ENCODE data around the gene DMD. TPM values are rescaled to one million over a fixed set of nuclear protein-coding genes. Genes with fewer than 3 reads are reported as not detected.

The DMD gene
- total RNA-seq, 2 donors from 2014 or later: 19.6 to 24.9 TPM

- H3K4me1 ChIP-seq (ENCODE audit: control insufficient read depth, insufficient read depth, low read length): no peaks in the 10 kb centered on the region
- Mint-ChIP-seq H3K4me1 (peaks cover 4% of the 10 kb centered on the region), H3K36me3 (ENCODE audit: low read depth) (no peaks in the 10 kb centered on the region), H3K4me3 (no peak overlapping the region), H3K27ac (no peak overlapping the region), H3K9me3 (peaks cover 49% of the 10 kb centered on the region), H3K27me3 (ENCODE audit: insufficient read depth) (no peaks in the 10 kb centered on the region)
- H3K9me3 ChIP-seq (ENCODE audit: control insufficient read depth, low read length): no peaks in the 10 kb centered on the region
- H3K9ac ChIP-seq (ENCODE audit: extremely low read depth, low read length, poor library complexity, severe bottlenecking): no peak overlapping the region
- DNase-seq: no peak
- H3K27me3 ChIP-seq (ENCODE audit: control insufficient read depth, insufficient read depth, low read length, poor library complexity, severe bottlenecking): no peaks in the 10 kb centered on the region
- TF ChIP-seq, protein P1, sequence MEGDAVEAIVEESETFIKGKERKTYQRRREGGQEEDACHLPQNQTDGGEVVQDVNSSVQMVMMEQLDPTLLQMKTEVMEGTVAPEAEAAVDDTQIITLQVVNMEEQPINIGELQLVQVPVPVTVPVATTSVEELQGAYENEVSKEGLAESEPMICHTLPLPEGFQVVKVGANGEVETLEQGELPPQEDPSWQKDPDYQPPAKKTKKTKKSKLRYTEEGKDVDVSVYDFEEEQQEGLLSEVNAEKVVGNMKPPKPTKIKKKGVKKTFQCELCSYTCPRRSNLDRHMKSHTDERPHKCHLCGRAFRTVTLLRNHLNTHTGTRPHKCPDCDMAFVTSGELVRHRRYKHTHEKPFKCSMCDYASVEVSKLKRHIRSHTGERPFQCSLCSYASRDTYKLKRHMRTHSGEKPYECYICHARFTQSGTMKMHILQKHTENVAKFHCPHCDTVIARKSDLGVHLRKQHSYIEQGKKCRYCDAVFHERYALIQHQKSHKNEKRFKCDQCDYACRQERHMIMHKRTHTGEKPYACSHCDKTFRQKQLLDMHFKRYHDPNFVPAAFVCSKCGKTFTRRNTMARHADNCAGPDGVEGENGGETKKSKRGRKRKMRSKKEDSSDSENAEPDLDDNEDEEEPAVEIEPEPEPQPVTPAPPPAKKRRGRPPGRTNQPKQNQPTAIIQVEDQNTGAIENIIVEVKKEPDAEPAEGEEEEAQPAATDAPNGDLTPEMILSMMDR (conservative IDR thresholded peaks at IDR 0.05): no peak
- H3K4me3 ChIP-seq (ENCODE audit: low read length): no peak overlapping the region
- WGBS, 2 experiments (ENCODE audit: insufficient coverage in 1 of 2, insufficient read length in 1 of 2): 83% methylated on average over 5 of the region's 5 CpGs; no CpG with 5 or more reads in 1 of the 2 experiments
- no peak overlapping the region for H3K27ac ChIP-seq (ENCODE audit: low read depth, low read length)
- H3K36me3 ChIP-seq (ENCODE audit: control insufficient read depth, insufficient read depth, low read length): no peaks in the 10 kb centered on the region
These were observed 1920.2 kb downstream of the DMD start for GRCh38 chrX:31291131-31291530.

- H3K9ac ChIP-seq (ENCODE audit: extremely low read depth, low read length, poor library complexity, severe bottlenecking): no peak overlapping the region
- Mint-ChIP-seq H3K9me3 (peaks cover 46% of the 10 kb centered on the region), H3K4me3 (no peak overlapping the region), H3K4me1 (peaks cover 4% of the 10 kb centered on the region), H3K27ac (no peak overlapping the region), H3K36me3 (ENCODE audit: low read depth) (no peaks in the 10 kb centered on the region), H3K27me3 (ENCODE audit: insufficient read depth) (no peaks in the 10 kb centered on the region)
- DNase-seq: no peak
- no peak overlapping the region for H3K4me3 ChIP-seq (ENCODE audit: low read length)
- H3K27ac ChIP-seq (ENCODE audit: low read depth, low read length): no peak overlapping the region
- no peaks in the 10 kb centered on the region for H3K27me3 ChIP-seq (ENCODE audit: control insufficient read depth, insufficient read depth, low read length, poor library complexity, severe bottlenecking)
- TF ChIP-seq, protein P1 (conservative IDR thresholded peaks at IDR 0.05): no peak
- H3K4me1 ChIP-seq (ENCODE audit: control insufficient read depth, insufficient read depth, low read length): no peaks in the 10 kb centered on the region
- no peaks in the 10 kb centered on the region for H3K9me3 ChIP-seq (ENCODE audit: control insufficient read depth, low read length)
- no peaks in the 10 kb centered on the region for H3K36me3 ChIP-seq (ENCODE audit: control insufficient read depth, insufficient read depth, low read length)
- WGBS, 2 experiments (ENCODE audit: insufficient coverage in 1 of 2, insufficient read length in 1 of 2): 94 to 100% methylated on average over 1 to 2 of the region's 4 CpGs
These were observed 1923.5 kb downstream of the DMD start for GRCh38 chrX:31287861-31288260.

GRCh38 chrX:31280580-31280979, 1930.8 kb downstream of the DMD start:
- H3K9me3 Mint-ChIP-seq: peaks cover 35% of the 10 kb centered on the region
- no peaks in the 10 kb centered on the region for H3K36me3 Mint-ChIP-seq (ENCODE audit: low read depth)
- Histone ChIP-seq H3K27ac (ENCODE audit: low read depth, low read length) (no peak overlapping the region), H3K4me3 (ENCODE audit: low read length) (no peak overlapping the region), H3K9me3 (ENCODE audit: control insufficient read depth, low read length) (no peaks in the 10 kb centered on the region), H3K27me3 (ENCODE audit: control insufficient read depth, insufficient read depth, low read length, poor library complexity, severe bottlenecking) (no peaks in the 10 kb centered on the region), H3K36me3 (ENCODE audit: control insufficient read depth, insufficient read depth, low read length) (no peaks in the 10 kb centered on the region), H3K9ac (ENCODE audit: extremely low read depth, low read length, poor library complexity, severe bottlenecking) (no peak overlapping the region), H3K4me1 (ENCODE audit: control insufficient read depth, insufficient read depth, low read length) (no peaks in the 10 kb centered on the region)
- 100% methylated on average over 2 of the region's 4 CpGs; no CpG with 5 or more reads in 1 of the 2 experiments for WGBS, 2 experiments (ENCODE audit: insufficient coverage in 1 of 2, insufficient read length in 1 of 2)
- no peak overlapping the region for H3K4me3 Mint-ChIP-seq
- H3K27me3 Mint-ChIP-seq (ENCODE audit: insufficient read depth): no peaks in the 10 kb centered on the region
- H3K27ac Mint-ChIP-seq: no peak overlapping the region
- H3K4me1 Mint-ChIP-seq: no peaks in the 10 kb centered on the region
- DNase-seq: no peak
- TF ChIP-seq, protein P1 (conservative IDR thresholded peaks at IDR 0.05): no peak
